GM18498 (cell line): ENCODE data around the gene LDB2.
"Not testable (repeated sequence)": the region's sequence is repeated elsewhere in the genome, so short reads cannot be mapped to it uniquely, and the experiment has no call there.

Experiments
- ATAC-seq: cut with Tn5 transposase; IDR thresholded peaks from one replicate; pipeline ENCODE4 v1.9.1; 2021; ENCODE audit warnings: mild to moderate bottlenecking, moderate library complexity; ENCODE audit not compliant: unreplicated experiment

LDB2 gene

DNA sequence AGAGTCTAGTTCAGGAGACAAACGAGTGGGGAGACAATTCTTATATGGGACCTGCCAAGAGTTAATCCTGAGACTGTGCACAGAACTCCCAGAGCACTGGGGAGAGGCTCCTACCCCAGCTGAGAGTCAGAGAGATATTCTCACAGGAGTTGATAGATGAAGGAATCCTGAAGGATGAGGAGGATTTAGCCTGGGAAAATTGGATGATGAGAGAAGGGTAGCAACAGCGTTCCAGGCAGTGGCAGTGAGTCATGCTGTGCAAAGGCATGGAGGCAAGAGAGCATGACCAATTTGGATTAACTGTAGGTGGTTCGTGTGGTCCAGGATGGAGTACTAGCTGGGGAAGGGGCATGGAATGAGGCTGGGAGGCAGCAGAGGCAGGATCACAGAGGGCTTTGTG, 318.6 kb downstream of the LDB2 start:
- no peak for ATAC-seq

DNA sequence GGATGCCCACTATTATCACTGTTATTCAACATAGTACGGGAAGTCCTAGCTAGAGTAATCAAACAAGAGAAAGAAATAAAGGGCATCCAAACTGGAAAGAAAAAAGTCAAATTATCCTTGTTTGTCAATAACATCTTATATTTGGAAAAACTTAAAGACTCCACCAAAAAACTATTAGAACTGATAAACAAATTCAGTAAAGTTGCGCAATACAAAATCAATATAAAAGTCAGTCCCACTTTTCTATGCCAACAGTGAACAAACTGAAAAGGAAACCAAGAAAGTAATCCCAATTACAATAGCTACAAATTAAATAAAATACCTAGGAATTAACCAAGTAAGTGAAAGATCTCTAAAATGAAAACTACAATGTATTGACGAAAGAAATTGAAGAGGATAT, 321.3 kb downstream of the LDB2 start:
- no peak for ATAC-seq

DNA sequence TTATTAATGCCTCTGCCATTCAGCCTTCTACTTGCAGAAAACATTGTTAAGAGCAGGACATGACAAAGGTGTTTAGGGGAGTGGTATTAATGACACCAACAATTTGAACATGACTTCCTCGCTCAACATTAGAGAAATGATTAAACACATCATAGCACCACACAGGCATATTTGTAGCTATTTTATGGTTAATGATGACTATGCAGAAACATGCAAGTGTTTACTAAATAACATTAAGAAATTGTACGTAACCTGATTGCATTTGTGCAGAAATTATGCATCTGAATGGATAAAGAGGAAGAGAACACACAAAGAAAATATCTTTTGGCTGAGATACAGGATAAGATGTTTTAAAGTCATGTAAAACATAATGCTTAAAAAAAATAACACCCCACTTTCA, 323.5 kb downstream of the LDB2 start:
- ATAC-seq = no peak

DNA sequence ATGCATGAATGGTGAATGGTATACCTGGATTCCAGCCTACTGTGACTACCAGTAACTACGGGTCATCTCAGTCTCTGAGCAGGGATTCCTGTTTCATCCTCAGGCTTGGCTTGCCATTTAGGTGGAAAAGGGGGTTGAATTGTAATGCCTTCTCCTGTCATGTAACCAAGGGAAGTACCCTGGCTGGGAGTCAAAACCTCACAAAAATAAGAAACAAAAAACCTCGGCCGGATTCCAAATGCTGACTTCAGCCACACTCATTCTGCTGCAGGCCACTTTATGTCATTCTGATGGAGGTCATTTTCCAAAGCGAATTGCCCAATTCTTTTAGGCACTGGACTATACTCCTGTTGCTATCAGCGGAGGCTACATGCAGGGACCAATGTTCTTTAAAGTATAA, 324.7 kb downstream of the LDB2 start:
- ATAC-seq = no peak

DNA sequence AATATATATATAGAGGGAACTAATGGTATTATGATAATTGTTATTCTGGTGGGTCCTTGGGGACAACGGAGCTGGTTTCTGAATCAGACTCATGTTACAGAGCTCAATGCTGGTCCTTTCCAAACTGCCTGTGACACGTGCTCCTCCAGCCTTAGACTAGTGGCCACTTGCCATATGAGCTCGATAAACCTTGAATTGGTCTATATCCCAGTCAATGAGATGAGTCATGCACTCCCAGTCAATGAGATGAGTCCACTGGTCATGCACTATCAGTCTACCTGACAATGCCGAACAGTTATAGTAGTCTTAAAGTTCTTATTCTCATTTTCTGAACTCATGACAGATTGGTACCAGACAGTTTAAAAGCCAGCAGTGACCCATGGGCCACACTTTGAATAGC, 325.2 kb downstream of the LDB2 start:
- ATAC-seq = no peak

DNA sequence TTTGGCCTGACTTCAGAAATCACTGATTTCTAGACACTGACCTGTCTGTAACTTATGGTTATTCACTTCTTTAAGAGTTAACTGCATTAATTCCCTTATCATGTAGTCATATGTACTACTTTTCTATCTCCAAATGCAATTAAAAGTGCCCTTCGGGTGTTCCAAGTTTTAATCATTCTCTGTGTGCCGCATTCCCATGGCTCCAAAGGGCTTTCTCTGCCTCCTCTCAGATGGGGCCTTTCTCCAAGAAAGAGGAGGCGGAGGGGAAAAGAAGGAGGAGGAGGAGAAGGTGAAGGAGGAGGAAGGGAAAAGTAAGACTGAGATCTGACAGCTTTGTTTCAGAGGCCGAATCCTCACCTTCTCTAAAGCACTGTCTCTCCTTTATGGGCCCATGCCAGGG, 325.8 kb downstream of the LDB2 start:
- ATAC-seq = no peak

DNA sequence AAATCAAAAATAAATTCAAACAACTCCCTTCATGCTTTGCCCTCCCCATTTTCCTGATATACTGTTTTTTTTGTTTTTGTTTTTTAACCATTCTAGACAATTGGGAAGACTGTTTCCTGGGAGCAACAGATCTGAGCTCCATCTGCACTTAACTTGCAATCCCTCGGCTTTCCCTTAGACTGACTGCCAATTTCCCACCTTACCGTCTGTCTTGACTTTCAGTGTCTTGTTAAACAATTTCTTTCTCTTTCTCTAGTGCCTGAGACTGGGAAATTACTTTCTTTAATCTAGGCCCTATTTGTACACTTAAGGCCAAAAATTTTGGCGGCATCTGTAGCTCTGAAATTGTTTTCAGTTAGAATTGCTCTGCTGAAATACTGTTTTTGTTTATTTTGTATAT, 326.3 kb downstream of the LDB2 start:
- no peak for ATAC-seq

DNA sequence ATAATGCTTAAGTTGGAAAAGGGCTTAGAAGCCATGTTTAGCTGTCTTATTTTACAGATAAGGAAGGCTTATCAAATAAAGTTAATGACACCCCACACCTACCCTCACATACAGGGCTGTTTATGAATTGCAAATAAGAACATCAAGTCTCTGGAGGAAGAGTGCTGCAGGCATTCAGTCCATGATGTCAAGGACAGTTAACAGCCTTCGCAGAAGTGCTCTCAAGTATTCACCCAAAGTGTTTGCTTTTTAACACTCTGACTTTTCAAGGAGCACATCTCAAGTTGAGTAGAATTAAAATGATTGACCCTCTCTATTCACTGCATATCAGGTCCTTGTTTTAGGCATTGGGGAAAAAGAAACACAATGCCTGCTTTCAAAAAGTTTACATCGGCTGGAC, 328.7 kb downstream of the LDB2 start:
- no peak for ATAC-seq

DNA sequence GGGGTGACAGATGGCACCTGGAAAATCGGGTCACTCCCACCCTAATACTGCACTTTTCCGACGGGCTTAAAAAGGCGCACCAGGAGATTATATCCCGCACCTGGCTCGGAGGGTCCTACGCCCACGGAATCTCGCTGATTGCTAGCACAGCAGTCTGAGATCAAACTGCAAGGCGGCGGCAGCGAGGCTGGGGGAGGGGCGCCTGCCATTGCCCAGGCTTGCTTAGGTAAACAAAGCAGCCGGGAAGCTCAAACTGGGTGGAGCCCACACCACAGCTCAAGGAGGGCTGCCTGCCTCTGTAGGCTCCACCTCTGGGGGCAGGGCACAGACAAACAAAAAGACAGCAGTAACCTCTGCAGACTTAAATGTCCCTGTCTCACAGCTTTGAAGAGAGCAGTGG, 341.1 kb downstream of the LDB2 start:
- not testable (repeated sequence) for ATAC-seq

DNA sequence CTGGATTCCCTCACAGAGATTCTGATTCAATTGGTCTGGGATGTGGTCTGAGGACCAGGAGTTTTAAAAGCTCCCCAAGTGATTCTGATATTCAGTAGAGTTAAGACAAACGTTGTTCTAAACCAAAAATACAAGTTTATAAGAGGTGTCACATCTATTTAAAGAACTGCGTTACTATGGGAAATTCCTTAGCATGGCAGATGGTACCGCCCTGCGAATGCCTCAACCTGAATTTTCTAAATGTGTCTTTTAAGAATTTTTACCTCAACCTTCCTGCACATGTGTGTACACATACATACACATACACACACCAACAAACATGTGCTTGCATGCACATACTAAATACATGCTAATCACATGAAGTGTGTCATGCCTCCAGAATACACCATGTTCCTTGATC, 343.3 kb downstream of the LDB2 start:
- no peak for ATAC-seq

DNA sequence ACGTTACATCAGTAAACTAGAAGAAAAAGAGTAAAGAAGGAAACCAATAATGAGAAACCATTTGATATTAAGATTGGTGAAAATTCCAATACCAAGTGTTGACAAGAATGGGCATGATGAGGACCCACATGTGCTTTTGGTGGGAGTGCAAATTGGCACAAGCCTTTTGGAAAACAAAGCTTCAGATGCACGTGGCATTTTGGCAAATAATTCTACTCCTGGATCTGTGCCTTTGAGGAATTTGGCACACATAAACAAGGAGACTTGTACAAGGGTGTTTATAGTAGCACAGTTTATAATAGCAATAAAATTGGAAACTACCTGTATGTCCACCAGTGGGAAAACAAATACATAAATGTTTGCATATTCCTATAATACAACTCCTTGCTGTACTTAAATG, 347.9 kb downstream of the LDB2 start:
- no peak for ATAC-seq

DNA sequence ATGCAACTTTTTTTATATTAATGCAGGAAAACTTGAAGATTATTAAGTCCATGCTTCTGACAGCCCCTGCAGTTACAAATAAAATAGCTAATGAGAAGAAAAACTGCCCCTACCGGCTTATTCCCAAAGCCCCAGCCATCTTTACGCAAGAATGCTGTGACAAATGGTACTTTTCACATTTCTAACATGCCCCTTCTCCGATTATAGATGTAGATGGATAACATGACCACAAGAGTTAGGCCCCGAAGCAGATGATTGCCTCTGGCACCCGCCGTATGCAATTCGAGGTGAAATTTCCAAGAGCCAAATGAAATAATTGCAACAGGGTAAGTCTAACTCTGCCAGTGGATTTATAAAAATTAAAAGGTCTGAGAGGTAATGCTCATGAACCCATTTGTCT, 352.8 kb downstream of the LDB2 start:
- ATAC-seq = no peak

DNA sequence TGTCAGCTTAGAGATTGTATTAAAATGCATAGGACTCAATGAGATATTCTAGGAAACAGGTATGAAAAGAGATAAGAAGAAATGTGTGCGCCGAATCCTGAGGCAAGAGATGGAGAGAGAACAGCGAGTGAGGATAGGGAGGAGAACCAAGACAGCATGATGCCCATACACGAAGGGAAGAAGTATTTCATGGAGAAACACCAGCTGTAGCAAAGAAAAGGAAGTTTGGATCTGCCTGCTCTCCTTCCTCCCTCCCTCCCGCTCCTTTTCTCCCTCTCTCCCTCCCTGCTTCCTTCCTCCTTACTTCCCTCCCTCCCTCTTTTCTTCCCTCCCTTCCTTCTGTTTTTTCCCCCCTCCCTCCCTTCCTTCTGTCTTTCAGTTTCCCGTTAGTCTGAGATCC, 353.6 kb downstream of the LDB2 start:
- ATAC-seq = no peak

DNA sequence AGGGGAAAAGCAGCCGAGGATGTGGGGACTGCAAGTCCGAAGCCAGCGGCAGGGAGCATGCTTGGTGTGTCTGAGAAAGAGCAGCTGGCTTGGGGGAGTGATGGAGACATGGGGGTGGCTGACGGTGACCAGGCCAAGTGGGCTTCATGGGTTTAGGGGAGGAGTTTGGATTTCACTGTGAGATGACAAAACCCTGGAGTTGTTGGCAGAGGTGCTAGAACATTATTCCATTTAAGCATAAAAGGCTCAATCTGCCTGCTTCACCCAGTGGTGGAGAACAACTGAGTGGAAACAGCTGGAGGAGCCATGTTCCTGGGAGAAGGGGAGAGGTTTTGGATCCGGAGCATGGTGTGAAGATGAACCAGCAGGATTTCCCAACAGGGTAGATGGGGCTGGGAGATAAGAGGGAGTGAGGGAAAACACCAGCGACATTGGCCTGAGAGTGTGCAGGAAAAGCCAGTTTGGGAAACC, 354.2 kb downstream of the LDB2 start:
- no peak for ATAC-seq

DNA sequence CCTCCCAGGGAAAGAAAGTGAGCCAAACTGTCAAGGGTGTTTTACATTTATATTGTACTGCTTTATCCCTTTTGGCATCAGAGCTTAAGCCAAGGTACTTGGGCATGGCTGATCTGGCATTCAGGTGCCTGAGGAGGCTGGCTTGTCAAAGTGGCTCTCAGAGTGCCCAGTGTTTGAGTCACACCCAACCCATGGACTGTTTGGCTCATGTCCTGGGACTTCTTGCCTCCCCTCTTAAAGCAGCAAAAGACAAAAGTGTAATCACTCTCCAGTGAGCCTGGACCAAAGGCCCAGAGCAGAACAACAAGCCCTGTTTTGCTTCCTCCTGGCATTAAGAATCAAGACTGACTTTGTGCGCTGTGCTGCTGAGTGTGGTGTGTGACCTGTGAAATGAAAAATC, 360.5 kb downstream of the LDB2 start:
- ATAC-seq = no peak

DNA sequence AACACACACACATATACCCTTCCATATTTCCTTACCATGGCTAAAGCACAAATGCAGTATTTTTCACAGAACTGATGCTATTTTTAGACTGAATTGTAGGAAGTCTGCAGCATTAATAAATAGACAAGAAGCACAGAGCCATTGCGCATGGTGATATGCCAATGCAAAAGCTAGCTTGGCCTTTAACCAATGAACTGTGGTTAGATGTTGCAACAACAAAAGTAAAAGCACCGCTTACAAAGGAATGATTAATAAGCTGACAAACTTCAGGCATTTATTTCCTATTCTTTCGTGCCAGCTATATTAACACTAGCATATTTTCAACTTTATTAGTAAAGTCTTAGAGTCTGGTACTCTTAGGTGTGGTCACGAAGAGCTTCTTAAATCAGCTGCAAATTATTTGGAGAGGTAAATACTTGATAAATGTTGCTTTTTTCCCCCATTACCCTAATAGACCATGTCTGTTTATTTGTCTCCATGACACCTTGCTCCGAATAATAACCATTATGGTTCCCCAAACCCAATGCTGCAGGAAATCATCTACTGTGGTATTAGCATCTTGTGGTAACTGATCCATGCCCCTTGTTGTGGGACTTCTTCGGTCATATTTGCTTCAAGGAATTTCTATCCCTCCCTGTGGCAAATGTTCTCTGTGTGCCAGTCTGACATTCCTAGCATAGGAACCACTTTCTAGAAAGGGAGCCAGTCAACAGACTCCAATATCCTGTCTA, 366.0 kb downstream of the LDB2 start:
- ATAC-seq = no peak

DNA sequence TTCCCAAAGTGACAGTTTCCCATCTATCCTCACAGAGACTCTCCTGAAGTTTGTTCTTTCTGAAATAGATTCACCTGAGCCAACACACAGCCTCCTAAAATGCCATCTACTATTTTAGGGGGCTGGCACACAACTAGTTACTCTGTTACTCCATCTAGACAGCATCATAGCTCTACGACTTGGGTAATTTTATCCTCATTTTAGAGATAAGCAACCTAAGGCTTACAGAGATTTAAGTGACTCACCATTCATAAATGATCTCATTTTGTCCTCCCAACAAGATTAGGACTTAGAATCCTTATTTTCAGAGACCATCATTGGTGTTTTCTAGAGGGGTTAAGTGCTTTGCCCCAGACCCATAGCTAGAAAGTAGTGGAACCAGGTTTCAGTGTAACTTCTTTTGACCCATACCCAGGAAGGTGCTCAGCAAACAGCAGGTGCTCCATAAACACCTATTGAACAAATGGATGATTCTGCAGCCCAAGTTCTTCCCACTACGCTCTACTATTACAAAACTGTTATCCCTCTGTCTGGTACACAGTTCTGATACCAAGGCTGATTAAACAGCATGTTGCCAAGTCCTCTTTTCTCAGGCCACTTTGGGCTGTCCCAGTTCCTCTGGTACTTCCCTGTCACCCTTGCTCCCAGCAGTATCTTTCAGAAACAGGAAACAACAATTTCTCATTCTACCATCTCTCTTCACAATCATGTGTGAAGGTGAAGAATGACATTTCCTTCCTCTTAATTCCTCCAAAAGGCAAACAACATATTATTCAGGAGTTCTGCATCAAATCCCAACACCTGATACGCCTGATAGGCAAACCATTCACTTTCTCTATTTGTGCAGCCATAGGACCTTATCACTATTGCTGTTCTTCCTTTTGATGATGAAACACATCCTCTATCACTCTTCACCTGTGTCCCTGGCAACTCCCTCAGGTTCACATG, 367.5 kb downstream of the LDB2 start:
- no peak for ATAC-seq

DNA sequence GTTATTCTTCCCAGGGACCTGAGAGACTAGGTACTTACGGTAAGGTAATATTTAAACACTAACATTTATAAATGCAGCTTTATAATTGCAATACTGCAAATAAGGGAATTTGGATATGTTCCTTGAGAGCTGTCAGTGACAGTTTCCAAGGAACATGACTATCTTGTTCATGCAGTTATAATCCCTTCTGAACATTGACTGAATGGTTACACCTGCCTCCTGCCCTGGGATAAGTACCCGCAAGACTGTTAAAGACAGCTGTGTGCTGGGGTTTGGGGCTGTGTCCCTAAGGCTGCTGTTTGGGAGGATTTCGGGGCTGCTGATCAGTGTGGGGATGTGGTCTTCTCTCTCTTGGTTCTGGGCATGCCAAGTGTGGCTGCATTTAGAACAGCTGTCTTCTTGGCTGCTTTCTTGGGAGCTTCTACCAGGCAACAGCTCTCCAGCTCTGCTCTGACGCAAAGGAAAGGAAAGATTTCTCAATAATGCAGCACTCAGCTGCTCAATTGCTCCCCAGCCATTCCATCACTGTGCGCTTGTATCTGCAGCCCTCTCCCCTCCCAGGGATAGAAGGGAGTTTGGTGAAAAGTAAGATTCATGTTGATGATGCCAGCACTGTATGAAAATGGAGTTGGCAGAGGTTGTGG, 373.4 kb downstream of the LDB2 start:
- no peak for ATAC-seq

DNA sequence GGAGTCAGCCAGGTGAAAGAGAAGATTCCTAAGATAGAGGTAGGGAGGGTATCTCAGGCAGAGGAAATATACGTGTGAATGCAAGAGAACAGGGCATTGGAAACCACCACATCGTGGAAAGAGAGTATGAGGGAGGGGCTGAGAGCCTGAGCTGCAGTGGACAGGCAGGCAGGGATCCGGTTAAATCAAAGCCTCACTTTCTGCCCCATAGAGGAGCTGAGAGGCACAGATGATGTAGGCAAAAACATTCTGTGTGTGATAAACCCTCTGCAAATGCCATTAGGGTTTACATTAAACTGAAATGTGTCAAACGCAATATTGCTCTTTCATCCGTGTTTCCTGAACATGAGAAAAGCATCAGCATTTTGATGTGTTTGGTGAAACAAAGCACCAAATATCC, 374.0 kb downstream of the LDB2 start:
- ATAC-seq = no peak

DNA sequence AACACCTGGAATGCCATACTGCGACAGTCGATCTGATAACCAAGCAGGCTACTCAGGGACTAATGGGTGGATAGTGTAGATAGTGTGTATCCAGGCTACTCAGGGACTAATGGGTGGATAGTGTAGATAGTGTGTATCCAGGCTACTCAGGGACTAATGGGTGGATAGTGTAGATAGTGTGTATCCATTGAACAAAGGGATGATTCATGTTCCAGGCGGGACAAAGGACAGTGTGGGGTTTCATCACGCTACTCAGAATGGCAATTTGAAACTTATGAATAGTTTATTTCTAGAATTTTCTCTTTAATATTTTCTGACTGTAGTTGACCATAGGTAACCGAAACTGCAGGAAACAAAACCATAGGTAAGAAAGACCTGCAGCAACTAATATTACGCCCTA, 374.9 kb downstream of the LDB2 start:
- not testable (repeated sequence) for ATAC-seq

DNA sequence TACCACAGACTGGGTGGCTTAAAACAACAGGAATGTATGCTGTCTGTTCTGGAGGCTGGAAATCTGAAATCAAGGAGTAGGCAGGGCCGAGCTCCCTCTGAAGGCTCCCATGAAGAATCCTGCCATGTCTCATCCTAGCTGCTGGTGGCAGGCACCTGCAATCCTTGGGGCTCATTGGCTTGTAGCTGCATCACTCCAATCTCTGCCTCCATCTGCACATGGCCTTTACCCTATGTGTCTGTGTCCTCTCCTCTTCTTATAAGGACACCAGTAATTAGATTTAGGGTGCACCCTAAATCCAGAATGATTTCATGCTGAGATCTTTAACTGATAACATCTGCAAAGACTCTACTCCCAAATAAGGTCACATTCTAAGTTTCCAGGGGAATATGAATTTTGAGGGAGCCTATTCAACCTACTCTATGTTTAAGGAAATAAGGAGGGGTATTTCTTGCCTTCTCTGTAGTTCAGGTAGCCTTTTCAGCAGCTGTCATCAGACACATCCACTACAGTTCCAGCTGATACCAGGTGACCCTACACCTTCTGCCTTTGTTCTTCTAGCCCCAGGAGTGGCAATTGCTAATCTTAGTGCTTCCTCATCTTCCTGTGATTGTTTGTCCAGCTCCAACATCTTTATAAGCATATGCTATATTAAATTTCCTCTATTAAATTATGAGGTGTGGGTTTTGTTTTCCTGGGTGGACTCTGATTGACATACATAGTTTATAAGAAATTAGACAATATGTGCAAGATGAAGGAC, 377.1 kb downstream of the LDB2 start:
- no peak for ATAC-seq
